ENCODE results near the gene SSH3.

Gene SSH3

DNA sequence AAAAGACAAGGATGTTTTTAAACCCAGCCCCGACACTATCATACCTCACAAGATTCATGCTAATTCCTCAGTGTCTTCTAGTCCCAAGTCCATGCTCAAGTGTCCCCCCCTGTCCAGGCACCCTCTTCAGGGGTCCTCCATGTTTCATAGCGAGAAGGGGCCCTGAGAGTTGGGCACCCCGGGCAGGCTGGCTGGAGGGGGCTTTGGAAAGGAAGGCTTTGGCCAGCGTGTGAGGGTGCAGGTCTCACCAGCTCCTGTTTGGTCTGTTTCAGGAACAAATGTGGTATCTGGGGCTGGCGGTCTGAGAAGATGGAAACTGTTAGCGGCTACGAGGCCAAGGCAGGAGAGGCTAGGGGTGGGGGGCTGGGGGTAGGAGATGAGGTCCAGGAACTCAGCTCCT is 4.5 kb upstream of the SSH3 start:
- DNase-seq: no peak

DNA sequence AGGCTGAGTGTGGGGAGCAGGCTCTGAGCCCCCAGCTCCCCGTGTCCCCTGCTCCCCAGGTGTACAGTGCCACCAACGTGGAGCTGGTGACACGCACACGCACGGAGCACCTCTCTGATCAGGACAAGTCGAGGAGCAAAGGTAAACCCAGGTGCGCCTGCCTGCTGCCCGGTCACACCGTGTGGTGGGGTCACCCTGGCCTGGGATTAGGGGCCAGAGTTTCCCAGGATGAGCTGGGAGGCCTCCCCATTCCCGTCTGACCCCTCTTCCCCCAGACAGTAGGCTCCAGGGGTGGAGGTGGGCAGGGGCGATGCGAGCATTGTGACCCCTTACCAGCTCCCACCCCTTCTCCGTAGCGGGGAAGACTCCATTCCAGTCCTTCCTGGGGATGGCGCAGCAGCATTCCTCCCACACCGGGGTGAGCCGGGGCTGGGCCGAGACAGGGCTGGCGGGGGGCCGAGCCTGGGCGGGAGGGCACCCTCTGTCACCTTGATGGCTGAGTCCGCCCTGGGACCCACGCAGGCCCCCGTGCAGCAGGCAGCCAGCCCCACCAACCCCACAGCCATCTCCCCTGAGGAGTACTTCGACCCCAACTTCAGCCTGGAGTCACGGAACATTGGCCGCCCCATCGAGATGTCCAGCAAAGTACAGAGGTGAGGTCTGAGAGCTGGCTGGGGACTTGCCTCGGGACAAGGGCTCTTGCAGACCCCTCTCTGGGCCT is 3.7 kb upstream of the SSH3 start:
- no peak for DNase-seq

DNA sequence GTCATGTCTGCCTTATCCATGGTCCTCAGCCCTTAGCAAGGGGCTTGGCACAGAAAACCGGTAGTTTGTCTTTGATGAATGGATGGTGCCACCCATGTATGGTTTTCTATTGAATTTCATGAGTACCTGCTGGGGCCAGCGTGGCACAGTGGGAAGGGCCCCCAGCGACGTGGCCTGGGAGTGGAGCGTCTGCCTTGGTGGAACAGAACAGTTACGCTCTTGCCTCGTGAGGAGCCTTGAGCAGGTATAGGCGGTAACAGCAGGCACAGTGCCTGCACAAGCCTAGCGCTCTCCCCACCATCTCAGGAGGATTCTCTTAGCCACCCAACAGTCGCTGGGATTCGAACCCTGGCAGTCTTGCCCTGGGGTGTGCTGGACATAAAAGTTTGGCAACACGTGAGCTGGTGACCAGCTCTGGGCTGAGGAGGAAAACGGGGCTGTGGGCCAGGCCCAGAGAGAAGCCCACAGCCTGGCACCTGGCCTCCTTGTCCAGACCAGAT is 3.0 kb upstream of the SSH3 start:
- no peak for DNase-seq

DNA sequence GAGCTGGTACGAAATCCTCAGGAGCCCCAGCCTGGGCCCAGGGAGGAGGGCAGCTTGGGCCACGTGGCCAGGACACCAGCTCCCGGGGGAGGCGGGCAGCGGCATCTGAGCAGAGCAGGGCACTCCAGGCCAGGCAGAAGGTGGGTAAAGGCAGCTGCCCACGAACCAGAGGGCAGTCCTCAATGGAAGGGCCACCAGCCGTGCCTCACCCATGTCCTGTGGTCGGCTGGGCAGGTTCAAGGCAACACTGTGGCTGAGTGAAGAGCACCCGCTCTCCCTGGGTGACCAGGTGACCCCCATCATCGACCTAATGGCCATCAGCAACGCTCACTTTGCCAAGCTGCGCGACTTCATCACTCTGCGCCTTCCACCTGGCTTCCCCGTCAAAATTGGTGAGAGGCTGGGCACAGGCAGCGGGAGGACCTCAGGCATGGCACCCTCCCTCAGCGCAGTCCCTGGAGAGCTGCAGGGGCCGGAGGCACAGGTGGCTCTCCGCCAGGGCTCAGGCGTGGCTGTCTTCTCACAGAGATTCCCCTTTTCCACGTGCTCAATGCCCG is 2.5 kb upstream of the SSH3 start:
- no peak for DNase-seq

DNA sequence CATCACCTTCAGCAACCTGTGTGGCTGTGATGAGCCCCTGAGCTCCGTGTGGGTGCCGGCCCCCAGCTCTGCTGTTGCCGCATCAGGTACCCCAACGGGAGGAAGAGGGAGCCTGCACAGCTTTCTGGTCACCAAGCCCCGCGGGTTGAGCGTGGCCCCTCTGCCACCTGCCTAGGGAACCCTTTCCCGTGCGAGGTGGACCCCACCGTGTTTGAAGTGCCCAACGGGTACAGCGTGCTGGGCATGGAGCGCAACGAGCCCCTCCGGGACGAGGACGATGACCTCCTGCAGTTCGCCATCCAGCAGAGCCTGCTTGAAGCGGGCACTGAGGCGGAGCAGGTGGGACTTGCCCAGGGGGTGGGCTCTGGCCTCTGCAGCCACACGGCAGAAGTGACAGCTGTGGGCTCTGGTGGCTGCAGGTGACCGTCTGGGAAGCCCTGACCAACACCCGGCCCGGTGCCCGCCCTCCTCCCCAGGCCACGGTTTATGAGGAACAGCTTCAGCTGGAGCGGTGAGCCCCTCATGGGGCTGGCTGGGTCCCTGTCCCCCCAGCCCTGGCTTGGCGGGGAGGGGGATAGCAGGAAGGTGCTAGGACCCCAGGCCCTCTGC is 1.9 kb upstream of the SSH3 start:
- no peak for DNase-seq

DNA sequence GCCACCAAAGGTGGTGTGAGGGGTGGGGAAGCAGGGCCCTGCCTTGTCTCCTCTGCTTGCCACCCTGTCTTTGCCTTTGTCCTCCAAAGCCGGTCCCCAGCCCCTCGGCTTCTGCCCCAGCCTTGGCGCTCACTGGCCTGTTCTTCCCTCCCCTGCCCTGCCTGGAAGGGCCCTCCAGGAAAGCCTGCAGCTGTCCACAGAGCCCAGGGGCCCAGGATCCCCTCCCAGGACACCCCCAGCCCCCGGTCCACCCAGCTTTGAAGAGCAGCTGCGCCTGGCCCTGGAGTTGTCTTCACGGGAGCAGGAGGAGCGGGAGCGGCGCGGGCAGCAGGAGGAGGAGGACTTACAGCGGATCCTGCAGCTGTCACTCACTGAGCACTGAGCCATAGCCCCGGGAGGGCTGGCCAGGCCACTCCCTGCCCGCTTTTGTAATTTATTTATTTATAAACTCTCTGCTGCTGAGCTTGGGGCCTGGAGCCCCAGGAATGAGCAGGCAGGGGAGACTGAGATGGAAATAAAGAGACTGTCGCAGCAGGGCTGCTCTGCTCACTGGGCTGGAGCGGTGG is 1.3 kb upstream of the SSH3 start:
- peak; percentile 19 for DNase-seq

DNA sequence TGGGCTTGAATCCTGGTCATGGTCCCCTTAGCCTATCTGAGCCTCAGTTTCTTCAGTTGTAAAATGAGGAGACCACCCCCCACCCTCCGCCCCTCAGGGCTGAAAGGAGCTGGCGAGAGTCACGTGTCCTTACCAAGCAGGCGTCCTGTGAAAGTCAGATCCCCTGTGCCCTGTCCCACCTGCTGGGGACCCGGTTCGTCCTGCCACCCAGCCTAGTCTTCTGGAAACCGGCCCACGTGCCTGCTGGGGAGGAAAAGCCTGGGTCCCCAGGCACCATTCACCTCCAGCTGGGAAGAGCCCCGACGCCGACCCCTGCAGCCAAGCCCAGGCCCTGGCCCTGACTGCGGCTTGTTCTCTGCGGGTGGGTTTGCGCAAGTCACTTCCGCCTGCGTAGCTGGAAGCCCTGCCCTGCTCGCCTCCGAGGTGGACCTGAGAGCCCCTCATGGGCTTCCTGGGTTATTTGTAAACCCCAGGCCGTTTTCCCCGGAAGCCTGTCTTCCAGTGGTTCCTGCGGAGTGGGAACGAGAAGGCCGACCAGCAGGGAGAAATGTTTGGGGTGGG is 679 bp upstream of the SSH3 start:
- no peak for DNase-seq

DNA sequence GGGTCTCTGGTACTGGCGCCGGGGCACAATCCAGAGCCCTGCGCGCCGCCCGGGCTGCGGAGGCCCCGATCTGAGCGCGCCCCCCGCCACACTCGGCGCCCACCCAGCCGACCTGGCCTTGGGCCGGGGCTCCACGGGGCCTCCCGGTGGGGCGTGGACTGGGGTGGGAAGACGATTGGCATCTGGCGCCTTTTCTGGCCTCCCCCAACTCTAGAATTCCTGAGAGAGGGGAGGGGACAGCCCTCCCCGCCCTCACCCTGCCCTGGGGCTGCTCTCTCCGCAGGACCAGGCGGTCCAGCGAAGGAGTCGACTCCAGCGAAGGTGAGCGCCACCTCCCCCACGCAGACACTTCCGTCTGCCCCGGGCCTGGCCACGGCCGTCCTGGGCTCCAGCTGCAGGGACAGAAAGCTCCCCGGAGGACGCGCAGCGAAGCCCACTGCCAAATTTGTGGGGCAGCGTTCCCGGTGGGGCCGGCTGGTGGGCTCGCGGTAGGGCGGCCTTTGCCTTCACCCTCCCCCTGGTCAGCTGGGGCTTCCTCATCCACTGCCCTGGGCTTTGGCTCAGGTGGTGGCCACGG is 593 bp downstream of the SSH3 start:
- no peak for DNase-seq

DNA sequence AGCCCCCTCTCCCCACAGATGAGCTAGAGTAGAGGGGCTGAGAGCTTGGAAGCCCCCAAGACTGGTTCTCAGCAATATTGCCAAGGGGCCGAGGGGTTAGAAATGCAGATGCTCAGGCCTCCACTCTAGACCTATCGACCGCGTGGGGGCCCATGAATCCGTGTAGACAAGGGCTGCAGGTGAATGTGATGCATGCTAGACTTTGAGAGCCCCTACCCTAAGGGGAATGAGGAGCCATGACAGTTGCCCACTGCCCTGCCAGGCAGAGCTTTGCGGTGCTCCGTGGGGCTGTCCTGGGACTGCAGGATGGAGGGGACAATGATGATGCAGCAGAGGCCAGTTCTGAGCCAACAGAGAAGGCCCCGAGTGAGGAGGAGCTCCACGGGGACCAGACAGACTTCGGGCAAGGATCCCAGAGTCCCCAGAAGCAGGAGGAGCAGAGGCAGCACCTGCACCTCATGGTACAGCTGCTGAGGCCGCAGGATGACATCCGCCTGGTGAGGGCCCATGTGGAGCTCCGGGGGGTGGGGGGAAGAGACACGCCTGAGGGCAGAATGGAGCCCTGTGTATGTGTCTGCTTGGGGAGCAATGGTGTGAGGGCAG is 1.3 kb downstream of the SSH3 start:
- DNase-seq: no peak

DNA sequence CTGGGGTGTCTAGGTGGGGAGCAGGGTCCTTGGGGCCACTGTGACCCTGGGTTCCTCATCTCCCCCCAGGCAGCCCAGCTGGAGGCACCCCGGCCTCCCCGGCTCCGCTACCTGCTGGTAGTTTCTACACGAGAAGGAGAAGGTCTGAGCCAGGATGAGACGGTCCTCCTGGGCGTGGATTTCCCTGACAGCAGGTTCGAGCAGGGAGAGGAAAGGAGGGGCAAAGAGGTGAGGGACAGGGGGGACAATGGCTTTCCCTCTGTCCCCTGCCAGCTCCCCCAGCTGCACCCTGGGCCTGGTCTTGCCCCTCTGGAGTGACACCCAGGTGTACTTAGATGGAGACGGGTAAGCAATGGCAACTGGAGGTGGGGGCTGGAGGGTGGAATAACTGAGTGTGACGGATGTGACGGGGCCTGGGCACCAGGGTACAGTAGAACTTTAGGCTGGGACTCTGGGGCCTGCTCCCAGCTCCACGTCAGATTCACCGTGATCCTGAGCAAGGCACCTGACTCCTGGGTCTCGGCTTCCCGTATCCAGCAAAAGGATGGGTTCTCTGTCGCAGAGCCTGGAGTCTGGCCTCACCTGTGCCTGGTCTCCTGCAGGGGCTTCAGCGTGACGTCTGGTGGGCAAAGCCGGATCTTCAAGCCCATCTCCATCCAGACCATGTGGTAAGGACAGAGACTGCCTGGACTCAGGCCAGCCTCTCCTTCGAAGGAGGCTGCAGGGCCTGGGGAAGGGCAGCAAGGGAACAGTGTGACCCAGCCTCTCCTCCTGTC is 3.6 kb downstream of the SSH3 start:
- no peak for DNase-seq

DNA sequence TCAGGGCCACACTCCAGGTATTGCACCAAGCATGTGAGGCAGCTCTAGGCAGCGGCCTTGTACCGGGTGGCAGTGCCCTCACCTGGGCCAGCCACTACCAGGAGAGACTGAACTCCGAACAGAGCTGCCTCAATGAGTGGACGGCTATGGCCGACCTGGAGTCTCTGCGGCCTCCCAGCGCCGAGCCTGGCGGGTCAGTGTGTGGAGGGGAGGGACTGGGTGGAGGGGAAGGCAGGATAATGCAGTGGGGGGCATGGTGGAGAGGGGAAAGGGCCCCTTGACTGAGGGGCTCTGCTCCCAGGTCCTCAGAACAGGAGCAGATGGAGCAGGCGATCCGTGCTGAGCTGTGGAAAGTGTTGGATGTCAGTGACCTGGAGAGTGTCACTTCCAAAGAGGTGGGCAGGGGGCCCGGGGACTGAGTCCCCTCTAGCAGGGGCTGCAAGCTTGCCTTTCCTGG is 4.2 kb downstream of the SSH3 start:
- DNase-seq: no peak

DNA sequence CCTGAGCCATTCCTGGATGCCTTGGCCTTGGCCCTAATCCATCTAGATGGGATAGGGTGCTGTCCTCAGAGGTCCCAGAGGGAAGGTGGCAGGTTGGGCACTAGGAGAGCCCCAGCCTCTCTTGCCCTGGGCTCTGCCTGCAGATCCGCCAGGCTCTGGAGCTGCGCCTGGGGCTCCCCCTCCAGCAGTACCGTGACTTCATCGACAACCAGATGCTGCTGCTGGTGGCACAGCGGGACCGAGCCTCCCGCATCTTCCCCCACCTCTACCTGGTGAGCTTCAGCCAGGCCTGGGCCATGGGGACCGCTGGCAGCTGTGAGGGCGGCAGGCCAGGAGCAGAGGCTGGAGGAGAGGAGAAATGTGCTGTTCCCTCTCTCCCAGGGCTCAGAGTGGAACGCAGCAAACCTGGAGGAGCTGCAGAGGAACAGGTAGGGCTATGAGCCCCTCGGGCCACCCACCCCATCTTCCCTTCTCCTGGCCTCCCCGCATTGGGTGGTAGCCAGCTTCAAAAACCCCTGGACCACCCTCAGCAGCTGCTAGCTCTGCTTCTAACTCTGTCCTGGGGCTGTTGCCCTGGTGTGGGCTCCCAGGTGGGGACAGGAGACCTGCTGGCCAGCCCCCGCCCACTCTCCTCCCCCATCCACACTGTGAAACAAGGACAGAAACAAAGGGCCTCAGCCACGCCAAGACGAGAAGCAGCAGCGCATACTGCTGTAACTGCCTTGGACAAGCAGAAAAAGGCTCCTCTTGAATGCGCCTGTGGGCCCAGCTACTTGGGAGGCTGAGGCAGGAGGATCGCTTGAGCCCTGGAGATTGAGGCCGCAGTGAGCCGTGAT is 4.9 kb downstream of the SSH3 start:
- DNase-seq: no peak

DNA sequence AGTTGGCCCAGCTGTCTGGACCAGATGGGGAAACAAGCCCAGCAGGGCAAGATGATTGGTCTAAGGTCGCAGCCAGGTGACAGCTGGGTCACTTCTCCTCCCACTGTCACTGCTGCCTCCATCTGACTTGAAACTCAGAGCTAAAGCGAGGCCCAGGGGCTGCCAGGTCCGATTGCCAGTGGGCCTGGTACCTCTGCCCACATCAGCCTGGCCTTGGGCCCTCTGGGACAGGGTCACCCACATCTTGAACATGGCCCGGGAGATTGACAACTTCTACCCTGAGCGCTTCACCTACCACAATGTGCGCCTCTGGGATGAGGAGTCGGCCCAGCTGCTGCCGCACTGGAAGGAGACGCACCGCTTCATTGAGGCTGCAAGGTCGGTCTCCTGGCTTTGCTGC is 5.8 kb downstream of the SSH3 start:
- DNase-seq: no peak

DNA sequence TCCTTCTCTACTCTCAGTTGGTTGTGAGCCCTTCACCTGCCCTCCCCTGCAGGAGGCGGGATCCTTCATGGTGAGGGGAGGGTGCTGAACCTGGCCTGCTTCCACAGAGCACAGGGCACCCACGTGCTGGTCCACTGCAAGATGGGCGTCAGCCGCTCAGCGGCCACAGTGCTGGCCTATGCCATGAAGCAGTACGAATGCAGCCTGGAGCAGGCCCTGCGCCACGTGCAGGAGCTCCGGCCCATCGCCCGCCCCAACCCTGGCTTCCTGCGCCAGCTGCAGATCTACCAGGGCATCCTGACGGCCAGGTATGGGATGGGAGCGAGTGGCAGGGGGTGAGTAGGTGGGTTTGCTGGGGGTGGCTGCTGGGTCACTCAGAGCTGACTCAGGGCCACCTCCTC is 6.3 kb downstream of the SSH3 start:
- DNase-seq: no peak

DNA sequence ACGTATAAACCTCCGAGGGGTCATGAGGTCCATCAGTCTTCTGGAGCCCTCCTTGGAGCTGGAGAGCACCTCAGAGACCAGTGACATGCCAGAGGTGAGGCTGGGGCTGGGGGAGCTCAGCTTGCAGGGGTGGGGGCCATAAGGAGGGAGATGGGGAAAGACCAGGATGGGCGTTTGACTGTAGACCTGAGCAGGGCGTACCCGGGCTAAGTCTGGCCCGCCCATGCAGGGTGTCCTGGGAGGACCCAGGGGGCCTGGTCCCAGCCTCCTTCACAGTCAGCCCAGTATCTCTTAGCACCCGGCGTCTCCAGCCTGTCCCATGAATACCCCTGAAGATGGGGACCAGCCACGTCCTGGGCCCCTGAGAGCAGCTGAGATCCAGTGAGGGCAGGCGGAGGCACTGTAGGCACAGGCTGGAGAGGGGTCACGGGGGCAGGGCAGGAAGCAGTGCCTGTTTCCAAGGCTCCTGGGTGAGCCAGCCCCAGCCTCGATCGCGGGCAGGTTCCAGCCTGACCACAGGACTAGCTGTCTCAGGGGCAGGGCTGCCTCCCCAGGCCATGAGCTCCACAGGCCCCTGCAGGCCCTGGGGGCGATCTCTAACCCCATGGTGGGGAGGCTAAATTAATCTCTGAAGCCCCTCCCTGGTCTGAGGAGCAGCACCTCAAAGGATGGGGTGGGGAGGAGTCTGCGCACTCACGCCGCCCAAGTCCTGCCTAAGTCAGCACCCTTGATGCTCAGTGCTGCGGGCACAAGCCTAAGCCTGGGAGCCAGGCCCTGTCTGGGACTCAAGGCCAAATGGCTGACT is 7.1 kb downstream of the SSH3 start:
- DNase-seq: no peak

DNA sequence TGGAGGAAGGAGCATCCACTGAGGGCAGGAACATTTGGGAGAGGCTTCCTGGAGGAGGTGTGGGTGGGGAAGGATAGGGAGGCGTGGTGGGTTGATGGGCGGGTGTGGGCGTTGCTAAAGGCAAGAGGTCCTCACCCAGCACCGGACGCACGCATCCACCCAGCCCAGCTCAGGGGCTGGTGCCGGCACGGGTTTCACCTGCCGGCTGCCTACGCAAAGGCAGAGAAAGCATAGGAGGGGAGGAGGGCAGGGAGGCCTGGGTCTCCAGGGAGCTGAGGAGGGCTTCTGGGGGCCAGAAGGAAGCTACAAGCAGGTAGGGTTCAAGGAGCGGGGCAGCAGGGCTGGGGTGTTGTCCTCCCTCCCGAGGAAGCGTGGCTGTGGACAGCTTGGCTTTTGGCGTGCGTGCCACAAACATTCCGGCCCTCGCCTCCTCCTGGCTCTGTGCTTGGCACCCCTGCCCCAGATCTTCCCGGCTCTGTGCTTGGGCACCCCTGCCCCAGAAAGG is 7.8 kb downstream of the SSH3 start:
- DNase-seq: no peak

DNA sequence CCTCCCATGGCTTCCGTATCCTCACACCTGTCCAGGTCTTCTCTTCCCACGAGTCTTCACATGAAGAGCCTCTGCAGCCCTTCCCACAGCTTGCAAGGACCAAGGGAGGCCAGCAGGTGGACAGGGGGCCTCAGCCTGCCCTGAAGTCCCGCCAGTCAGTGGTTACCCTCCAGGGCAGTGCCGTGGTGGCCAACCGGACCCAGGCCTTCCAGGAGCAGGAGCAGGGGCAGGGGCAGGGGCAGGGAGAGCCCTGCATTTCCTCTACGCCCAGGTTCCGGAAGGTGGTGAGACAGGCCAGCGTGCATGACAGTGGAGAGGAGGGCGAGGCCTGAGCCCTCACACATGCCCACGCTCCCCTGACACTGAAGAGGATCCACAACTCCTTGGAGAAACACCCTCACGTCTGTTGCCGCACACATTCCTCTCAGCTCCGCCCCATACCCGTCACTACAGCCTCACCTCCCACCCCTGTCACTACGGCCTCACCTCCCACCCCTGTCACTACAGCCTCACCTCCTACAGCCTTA is 8.3 kb downstream of the SSH3 start:
- no peak for DNase-seq

DNA sequence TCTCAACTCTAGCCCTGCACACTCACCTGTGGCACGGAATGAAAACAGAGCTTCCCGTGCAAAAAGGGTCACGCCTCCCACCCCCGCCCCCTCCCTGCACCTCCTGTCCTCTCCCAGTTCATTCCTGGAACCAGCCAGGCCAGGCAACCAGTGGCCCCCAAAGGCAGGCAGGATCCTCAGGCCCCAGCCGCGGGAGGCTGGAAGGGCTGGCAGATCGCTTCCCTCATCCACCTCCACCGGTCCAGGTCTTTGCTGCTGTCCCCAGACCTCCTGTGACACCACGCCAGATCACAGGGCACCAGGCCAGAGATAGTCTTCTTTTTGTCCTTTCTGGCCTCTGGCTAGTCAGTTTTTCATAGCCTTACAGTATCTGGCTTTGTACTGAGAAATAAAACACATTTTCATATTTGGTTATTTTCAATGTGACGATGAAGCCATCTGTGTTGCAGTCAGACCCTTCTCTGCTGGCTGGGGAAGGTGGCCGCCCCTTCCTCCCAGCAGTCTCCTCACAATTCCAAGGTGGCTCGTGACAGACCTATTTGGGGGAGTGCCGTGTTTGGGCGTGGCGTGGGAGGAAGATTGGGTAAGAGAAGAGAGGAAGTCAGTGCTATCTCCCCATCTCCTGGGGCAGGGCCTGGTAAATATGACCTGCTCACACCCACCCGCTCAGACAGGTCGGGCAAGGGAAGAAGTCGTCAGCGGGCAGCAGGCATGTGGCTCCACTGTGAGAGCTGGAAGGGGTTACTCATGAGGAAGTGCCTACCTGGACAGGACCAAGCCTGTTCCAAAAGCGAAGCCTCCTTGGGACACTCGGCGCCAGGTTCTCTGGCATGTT is 9.1 kb downstream of the SSH3 start:
- DNase-seq: no peak

Data from NCI-H2107 (cell line).